Measurements from ENCODE around the gene SYNDIG1.

GRCh38 chr20:24647713-24648112, 178.3 kb downstream of the SYNDIG1 start:
- TF ChIP-seq, protein P1, sequence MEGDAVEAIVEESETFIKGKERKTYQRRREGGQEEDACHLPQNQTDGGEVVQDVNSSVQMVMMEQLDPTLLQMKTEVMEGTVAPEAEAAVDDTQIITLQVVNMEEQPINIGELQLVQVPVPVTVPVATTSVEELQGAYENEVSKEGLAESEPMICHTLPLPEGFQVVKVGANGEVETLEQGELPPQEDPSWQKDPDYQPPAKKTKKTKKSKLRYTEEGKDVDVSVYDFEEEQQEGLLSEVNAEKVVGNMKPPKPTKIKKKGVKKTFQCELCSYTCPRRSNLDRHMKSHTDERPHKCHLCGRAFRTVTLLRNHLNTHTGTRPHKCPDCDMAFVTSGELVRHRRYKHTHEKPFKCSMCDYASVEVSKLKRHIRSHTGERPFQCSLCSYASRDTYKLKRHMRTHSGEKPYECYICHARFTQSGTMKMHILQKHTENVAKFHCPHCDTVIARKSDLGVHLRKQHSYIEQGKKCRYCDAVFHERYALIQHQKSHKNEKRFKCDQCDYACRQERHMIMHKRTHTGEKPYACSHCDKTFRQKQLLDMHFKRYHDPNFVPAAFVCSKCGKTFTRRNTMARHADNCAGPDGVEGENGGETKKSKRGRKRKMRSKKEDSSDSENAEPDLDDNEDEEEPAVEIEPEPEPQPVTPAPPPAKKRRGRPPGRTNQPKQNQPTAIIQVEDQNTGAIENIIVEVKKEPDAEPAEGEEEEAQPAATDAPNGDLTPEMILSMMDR (conservative IDR thresholded peaks at IDR 0.05; ENCODE audit: low read depth, low read length) = no peak
- TF ChIP-seq EZH2phosphoT487 (IDR thresholded peaks at IDR 0.05; ENCODE audit: borderline replicate concordance, low read length) = no peak

Measured in PC-3 (cell line).